C4-2B (cell line): ENCODE results near the gene CHCT1.

Source experiments
- ZFX ChIP-seq: fragments of 450-650 bp; IDR thresholded peaks from 2 replicates; pipeline ENCODE4 v1.6.1; 2017
- TF ChIP-seq, protein P1 (sequence below): fragments of 450-650 bp; conservative IDR thresholded peaks from 2 replicates; pipeline ENCODE4 v1.5.1; 2017; ENCODE audit warnings: mild to moderate bottlenecking

DNA sequence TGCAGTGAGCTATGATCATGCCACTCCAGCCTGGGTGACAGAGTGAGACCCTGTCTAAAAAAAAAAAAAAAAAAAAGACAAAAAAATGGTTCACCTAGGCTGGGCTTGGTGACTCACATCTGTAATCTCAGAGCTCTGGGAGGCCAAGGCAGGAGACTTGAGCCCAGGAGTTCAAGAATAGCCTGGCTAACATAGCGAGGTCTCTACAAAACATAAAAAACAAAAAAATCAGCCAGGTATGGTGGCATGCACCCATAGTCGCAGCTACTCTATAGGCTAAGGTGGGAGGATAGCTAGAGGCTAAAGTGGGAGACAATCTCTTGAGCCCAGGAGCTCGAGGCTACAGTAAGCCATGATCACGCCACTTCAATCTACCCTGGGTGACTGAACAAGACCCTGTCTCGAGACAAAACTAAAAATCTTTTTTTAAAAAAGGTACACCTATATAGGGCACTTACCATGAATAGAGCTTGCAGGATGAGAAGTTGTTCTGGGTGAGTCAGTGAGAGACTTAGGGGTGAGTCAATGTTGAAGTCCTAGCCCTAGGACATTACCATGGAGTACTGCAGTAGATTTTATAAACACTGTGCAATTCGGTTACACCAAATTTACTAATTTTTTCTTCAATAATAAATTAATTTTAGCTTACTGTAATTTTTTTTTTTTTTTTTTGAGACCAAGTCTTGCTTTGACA lies 49.4 kb upstream of the CHCT1 start:
- TF ChIP-seq, protein P1, sequence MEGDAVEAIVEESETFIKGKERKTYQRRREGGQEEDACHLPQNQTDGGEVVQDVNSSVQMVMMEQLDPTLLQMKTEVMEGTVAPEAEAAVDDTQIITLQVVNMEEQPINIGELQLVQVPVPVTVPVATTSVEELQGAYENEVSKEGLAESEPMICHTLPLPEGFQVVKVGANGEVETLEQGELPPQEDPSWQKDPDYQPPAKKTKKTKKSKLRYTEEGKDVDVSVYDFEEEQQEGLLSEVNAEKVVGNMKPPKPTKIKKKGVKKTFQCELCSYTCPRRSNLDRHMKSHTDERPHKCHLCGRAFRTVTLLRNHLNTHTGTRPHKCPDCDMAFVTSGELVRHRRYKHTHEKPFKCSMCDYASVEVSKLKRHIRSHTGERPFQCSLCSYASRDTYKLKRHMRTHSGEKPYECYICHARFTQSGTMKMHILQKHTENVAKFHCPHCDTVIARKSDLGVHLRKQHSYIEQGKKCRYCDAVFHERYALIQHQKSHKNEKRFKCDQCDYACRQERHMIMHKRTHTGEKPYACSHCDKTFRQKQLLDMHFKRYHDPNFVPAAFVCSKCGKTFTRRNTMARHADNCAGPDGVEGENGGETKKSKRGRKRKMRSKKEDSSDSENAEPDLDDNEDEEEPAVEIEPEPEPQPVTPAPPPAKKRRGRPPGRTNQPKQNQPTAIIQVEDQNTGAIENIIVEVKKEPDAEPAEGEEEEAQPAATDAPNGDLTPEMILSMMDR, result no peak
- no peak for TF ChIP-seq ZFX
